SKM-1 treated with dmso at 0.1 percent for 144 hours (cell line): ENCODE measurements around the gene NUBPL.
"Not testable (repeated sequence)": the region's sequence is repeated elsewhere in the genome, so short reads cannot be mapped to it uniquely, and the experiment has no call there.

Source experiments
- DNase-seq: peaks from one replicate; lab custom pipeline; 2025; ENCODE audit not compliant: unreplicated experiment; lab: John Stamatoyannopoulos, UW

NUBPL gene

GRCh38 chr14:31668348-31668747, 107.1 kb downstream of the NUBPL start:
- DNase-seq, result no peak

- DNase-seq, result no peak
These were observed 111.5 kb downstream of the NUBPL start for GRCh38 chr14:31672709-31673108.

- DNase-seq, result no peak
These were observed 115.8 kb downstream of the NUBPL start for GRCh38 chr14:31677052-31677451.

GRCh38 chr14:31677630-31678029, 116.4 kb downstream of the NUBPL start:
- no peak for DNase-seq

- no peak for DNase-seq
These were observed 117.4 kb downstream of the NUBPL start for GRCh38 chr14:31678421-31679249.

GRCh38 chr14:31682768-31683167, 121.6 kb downstream of the NUBPL start:
- no peak for DNase-seq

- DNase-seq, result no peak
These were observed 126.5 kb downstream of the NUBPL start for GRCh38 chr14:31687726-31688125.

- no peak for DNase-seq
These were observed 128.9 kb downstream of the NUBPL start for GRCh38 chr14:31690056-31690455.

GRCh38 chr14:31692376-31692781, 131.2 kb downstream of the NUBPL start:
- no peak for DNase-seq

- no peak for DNase-seq
These were observed 135.2 kb downstream of the NUBPL start for GRCh38 chr14:31696378-31696777.

GRCh38 chr14:31699809-31700208, 138.6 kb downstream of the NUBPL start:
- DNase-seq, result no peak

- no peak for DNase-seq
These were observed 139.3 kb downstream of the NUBPL start for GRCh38 chr14:31700282-31701074.

- DNase-seq, result no peak
These were observed 140.9 kb downstream of the NUBPL start for GRCh38 chr14:31702130-31702529.

GRCh38 chr14:31703056-31703455, 141.9 kb downstream of the NUBPL start:
- DNase-seq, result no peak

- DNase-seq, result no peak
These were observed 144.5 kb downstream of the NUBPL start for GRCh38 chr14:31705731-31706130.

- DNase-seq, result not testable (repeated sequence)
These were observed 147.5 kb downstream of the NUBPL start for GRCh38 chr14:31708661-31709060.

GRCh38 chr14:31712244-31713127, 151.3 kb downstream of the NUBPL start:
- no peak for DNase-seq

- no peak for DNase-seq
These were observed 155.0 kb downstream of the NUBPL start for GRCh38 chr14:31716208-31716607.

- DNase-seq, result no peak
These were observed 156.3 kb downstream of the NUBPL start for GRCh38 chr14:31717294-31718085.

- DNase-seq, result no peak
These were observed 157.4 kb downstream of the NUBPL start for GRCh38 chr14:31718585-31718984.
